Esophagus muscularis mucosa (tissue), 4 donors: Measurements from ENCODE around the gene ERMAP. TPM values are rescaled to one million over a fixed set of nuclear protein-coding genes. Genes with fewer than 3 reads are reported as not detected.

Experiments
- DNase-seq: peaks from one replicate; pipeline ENCODE4 v3.0.0-alpha.2; 2017; ENCODE audit errors: extremely low spot score
- H3K27ac ChIP-seq, 4 donors: fragments of 200-600 bp; sonication (generic); replicated peaks in 1 of 4; 1 replicate in 3 of 4; 2 replicates in 1 of 4; pipeline ENCODE4 v1.5.1; 2016 to 2019; ENCODE audit warnings: mild to moderate bottlenecking in 1 of 4
- H3K27me3 ChIP-seq, 4 donors: fragments of 200-600 bp; sonication (generic); one replicate each; pipeline versions ENCODE4 v1.5.1 to v1.6.0; 2016 to 2019
- H3K36me3 ChIP-seq, 4 donors: fragments of 200-600 bp; sonication (generic); one replicate each; pipeline ENCODE4 v1.5.1; 2016 to 2019
- H3K4me1 ChIP-seq, 4 donors: fragments of 200-600 bp; sonication (generic); one replicate each; pipeline ENCODE4 v1.5.1; 2016 to 2019
- H3K4me3 ChIP-seq, 4 donors: fragments of 200-600 bp; sonication (generic); 1 replicate in 2 of 4; 2 replicates in 2 of 4; pipeline ENCODE4 v1.5.1; 2016 to 2019; ENCODE audit warnings: mild to moderate bottlenecking in 4 of 4, moderate library complexity in 1 of 4
- H3K9me3 ChIP-seq, 4 donors: fragments of 200-600 bp; sonication (generic); 1 replicate in 3 of 4; 2 replicates in 1 of 4; pipeline ENCODE4 v1.5.1; 2016 to 2019
- CTCF ChIP-seq, 3 experiments: fragments of 200-600 bp in 2 of 3; fragments of 450-650 bp in 1 of 3; sonication (generic) in 2 of 3; IDR thresholded peaks; one replicate each; pipeline ENCODE4 v1.5.1; 2017 to 2019; ENCODE audit warnings: antibody characterized with exemption in 3 of 3, mild to moderate bottlenecking in 2 of 3, moderate library complexity in 1 of 3
- EP300 ChIP-seq: sonication (generic); formaldehyde crosslinking; IDR thresholded peaks from one replicate; pipeline ENCODE4 v1.6.1; 2017; ENCODE audit warnings: antibody characterized with exemption
- POLR2A ChIP-seq: fragments of 450-650 bp; IDR thresholded peaks from one replicate; pipeline ENCODE4 v1.6.1; 2017; ENCODE audit warnings: antibody characterized with exemption, moderate library complexity, mild to moderate bottlenecking, low read depth
- POLR2AphosphoS5 ChIP-seq, 2 donors: sonication (generic); formaldehyde crosslinking; IDR thresholded peaks; one replicate each; pipeline ENCODE4 v1.6.1; 2017; ENCODE audit warnings: antibody characterized with exemption in 2 of 2
- WGBS: methylation state at CpG from one replicate; pipeline ENCODE4 v1.1.5; 2018; 5-methylcytosine and 5-hydroxymethylcytosine counted together
- intact Hi-C: fragments of 100-400 bp; cut with DNase I; formaldehyde crosslinking; loops from one replicate; pipeline ENCODE4 v1.15.1; 2023
- total RNA-seq, 4 donors: library from RNA; depleted of rRNA; stranded (reverse); fragments of >200 nt; gene quantifications; one replicate each; pipeline versions ENCODE4 v1.1.0 to v1.2.1, GENCODE V29; 2016

ERMAP gene
- total RNA-seq, result 10 to 100 TPM in 1 of 4 donors, 1 to 10 TPM in 3; 5.8 to 14.1 (median 9.1) TPM

- 3% methylated on average over 18 of the region's 66 CpGs for WGBS
- intact Hi-C loops, result loop anchor here (2.0 to 5.0 kb wide), 2 partner anchors 30 to 50 kb away; partner anchors contain the start of genes C1orf50, P3H1 and ZNF691
- DNase-seq, result peak; percentile 97
These were observed at the start of gene ERMAP, which contains the start of gene SVBP for GRCh38 chr1:42816585-42817439. Gene ERMAP (plus strand): TSS chr1:42817122. CDS start chr1:42830449, 13,327 bp downstream. Gene SVBP (minus strand): TSS chr1:42817397. CDS start chr1:42816544, 853 bp downstream.

GRCh38 chr1:42767510-42768000 lies 49.4 kb upstream of the ERMAP start:
- H3K36me3 ChIP-seq, result no peaks in the 10 kb centered on the region
- H3K27ac ChIP-seq, result peak overlapping the region; percentile 91 to 96 (median 93)
- H3K27me3 ChIP-seq, result no peaks in the 10 kb centered on the region
- H3K9me3 ChIP-seq, result no peaks in the 10 kb centered on the region
- 3% methylated on average over 20 of the region's 23 CpGs for WGBS
- peak overlapping the region; percentile 75 to 96 (median 86) for H3K4me3 ChIP-seq
- peaks cover 37 to 56% (median 50%) of the 10 kb centered on the region in 4 donors for H3K4me1 ChIP-seq
- TF ChIP-seq CTCF (IDR thresholded peaks at IDR 0.05), result no peak
- no peak for TF ChIP-seq POLR2AphosphoS5 (IDR thresholded peaks at IDR 0.05)
- no peak for TF ChIP-seq EP300
- no peak for TF ChIP-seq POLR2A
- no peak for DNase-seq
- intact Hi-C loops, result loop anchor here (5.0 to 10.0 kb wide), 4 partner anchors 50 to 157 kb away; partner anchors contain the start of genes ERMAP, PPIH, SVBP and ZNF691

More at GRCh38 chr1:42816585-42817439, at the start of gene ERMAP, which contains the start of gene SVBP:
- TF ChIP-seq POLR2AphosphoS5 (IDR thresholded peaks at IDR 0.05) (peak; percentile 52 to 78), EP300 (no peak)
- Histone ChIP-seq H3K9me3 (no peaks in the 10 kb centered on the region), H3K27me3 (no peaks in the 10 kb centered on the region), H3K36me3 (peaks cover 0 to 8% (median 3%) of the 10 kb centered on the region in 4 donors), H3K4me1 (peaks cover 14 to 32% (median 28%) of the 10 kb centered on the region in 4 donors), H3K27ac (peak within 1 kb of the TSS; percentile 95 to 98 (median 97)), H3K4me3 (peak within 1 kb of the TSS; percentile 69 to 88 (median 77))

DNA sequence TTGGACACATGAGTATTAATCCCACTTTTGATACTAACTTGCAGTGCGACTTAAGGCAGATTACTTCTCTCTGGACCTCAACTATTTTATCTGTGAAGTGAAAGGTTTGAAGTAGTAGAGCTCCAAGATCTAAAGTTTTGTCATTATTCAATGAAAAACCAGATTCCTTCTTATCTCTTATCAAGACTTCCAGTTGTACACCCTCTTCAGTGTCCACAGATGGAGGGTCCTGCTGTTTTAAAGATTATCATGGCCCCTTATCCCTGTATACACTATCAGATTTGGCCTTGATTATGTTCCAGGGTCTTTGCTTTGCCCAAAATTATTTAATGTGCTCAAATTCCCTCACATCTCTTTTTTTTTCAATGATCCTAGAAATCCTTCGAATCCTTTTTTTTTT lies 48.8 kb upstream of the ERMAP start:
- no peak overlapping the region for H3K27ac ChIP-seq
- no peaks in the 10 kb centered on the region for H3K27me3 ChIP-seq
- intact Hi-C loops, result loop anchor here (5.0 to 10.0 kb wide), 4 partner anchors 49 to 157 kb away; partner anchors contain the start of genes ERMAP, PPIH, SVBP and ZNF691
- H3K4me3 ChIP-seq, result peak overlapping the region; percentile 75 to 96 (median 86)
- peaks cover 37 to 54% (median 50%) of the 10 kb centered on the region in 4 donors for H3K4me1 ChIP-seq
- WGBS, result 95% methylated on average over 2 of the region's 2 CpGs
- TF ChIP-seq EP300 (no peak), CTCF (IDR thresholded peaks at IDR 0.05) (no peak), POLR2AphosphoS5 (IDR thresholded peaks at IDR 0.05) (no peak), POLR2A (no peak)
- no peaks in the 10 kb centered on the region for H3K9me3 ChIP-seq
- no peak for DNase-seq
- H3K36me3 ChIP-seq, result no peaks in the 10 kb centered on the region

GRCh38 chr1:42769811-42770210 lies 47.1 kb upstream of the ERMAP start:
- H3K27me3 ChIP-seq, result no peaks in the 10 kb centered on the region
- no peaks in the 10 kb centered on the region for H3K9me3 ChIP-seq
- no peak overlapping the region for H3K4me3 ChIP-seq
- intact Hi-C loops, result loop anchor here (5.0 to 10.0 kb wide), 4 partner anchors 47 to 155 kb away; partner anchors contain the start of genes ERMAP, PPIH, SVBP and ZNF691
- H3K36me3 ChIP-seq, result peaks cover 5 to 15% (median 14%) of the 10 kb centered on the region in 4 donors
- WGBS, result 90% methylated on average over 3 of the region's 3 CpGs
- peaks cover 32 to 42% (median 37%) of the 10 kb centered on the region in 4 donors for H3K4me1 ChIP-seq
- no peak for TF ChIP-seq EP300
- TF ChIP-seq POLR2AphosphoS5 (IDR thresholded peaks at IDR 0.05), result no peak
- no peak for TF ChIP-seq CTCF (IDR thresholded peaks at IDR 0.05)
- no peak for TF ChIP-seq POLR2A
- no peak for DNase-seq
- H3K27ac ChIP-seq, result no peak overlapping the region
